ENCODE data around the gene PRKACG.
"Not testable (repeated sequence)": the region's sequence is repeated elsewhere in the genome, so short reads cannot be mapped to it uniquely, and the experiment has no call there.

PRKACG gene

GRCh38 chr9:69014013-69014412 is at the start of gene PRKACG:
Gene PRKACG (minus strand): TSS chr9:69014113. CDS start chr9:69014092, 21 bp downstream.
- H3K4me1 Mint-ChIP-seq, result peaks cover 20 to 23% of the 10 kb centered on the region in 2 donors
- DNase-seq (no peak), ATAC-seq (replicated peaks) (no peak)
- H3K27ac Mint-ChIP-seq, result peak within 1 kb of the TSS; percentile 11
- H3K4me3 Mint-ChIP-seq, result peak within 1 kb of the TSS; percentile 7 to 58
- no peaks in the 10 kb centered on the region for H3K9me3 Mint-ChIP-seq
- no peaks in the 10 kb centered on the region for H3K27me3 Mint-ChIP-seq
- H3K36me3 Mint-ChIP-seq, result peaks cover 8 to 25% of the 10 kb centered on the region in 2 donors

DNA sequence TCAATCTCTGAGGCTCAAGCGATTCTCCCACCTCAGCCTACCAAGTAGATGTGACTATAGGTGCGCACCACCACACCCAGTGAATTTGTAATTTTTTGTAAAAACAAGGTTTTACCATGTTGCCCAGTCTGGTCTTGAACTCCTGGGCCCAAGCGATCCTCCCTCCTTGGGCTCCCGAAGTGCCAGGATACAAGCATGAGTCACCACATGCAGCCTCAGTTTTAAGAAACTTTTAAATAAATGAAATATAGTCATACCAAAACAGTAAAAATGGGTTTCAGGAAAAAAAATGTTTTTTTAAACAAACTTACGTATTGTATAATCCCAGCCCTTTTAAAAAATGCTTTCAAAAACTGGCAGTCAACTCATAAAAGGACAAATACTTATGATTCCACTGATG is 48.3 kb upstream of the PRKACG start:
- Mint-ChIP-seq H3K27me3 (no peaks in the 10 kb centered on the region), H3K36me3 (peaks cover 26 to 52% of the 10 kb centered on the region in 2 donors), H3K27ac (no peak overlapping the region), H3K4me3 (no peak overlapping the region), H3K9me3 (no peaks in the 10 kb centered on the region), H3K4me1 (peaks cover 9 to 13% of the 10 kb centered on the region in 2 donors)
- no peak for ATAC-seq (replicated peaks)
- no peak for DNase-seq

- Mint-ChIP-seq H3K36me3 (peaks cover 27 to 49% of the 10 kb centered on the region in 2 donors), H3K27ac (no peak overlapping the region), H3K27me3 (no peaks in the 10 kb centered on the region), H3K9me3 (no peaks in the 10 kb centered on the region), H3K4me3 (no peak overlapping the region), H3K4me1 (peaks cover 11 to 13% of the 10 kb centered on the region in 2 donors)
- ATAC-seq (replicated peaks), result peak in 1 of 2 donors; percentile 20
- DNase-seq, result no peak
Observed at GRCh38 chr9:69060766-69061165, 46.9 kb upstream of the PRKACG start.

GRCh38 chr9:69058101-69058500 is 44.2 kb upstream of the PRKACG start:
- no peak overlapping the region for H3K4me3 Mint-ChIP-seq
- H3K36me3 Mint-ChIP-seq, result peaks cover 25 to 47% of the 10 kb centered on the region in 2 donors

GRCh38 chr9:69056191-69056815 is 42.4 kb upstream of the PRKACG start:
- ATAC-seq (replicated peaks) (no peak), DNase-seq (no peak)
- peaks cover 11 to 13% of the 10 kb centered on the region in 2 donors for H3K4me1 Mint-ChIP-seq
- H3K9me3 Mint-ChIP-seq, result no peaks in the 10 kb centered on the region
- no peak overlapping the region for H3K4me3 Mint-ChIP-seq
- no peak overlapping the region for H3K27ac Mint-ChIP-seq
- no peaks in the 10 kb centered on the region for H3K27me3 Mint-ChIP-seq
- peaks cover 25 to 44% of the 10 kb centered on the region in 2 donors for H3K36me3 Mint-ChIP-seq

More at GRCh38 chr9:69058101-69058500, 44.2 kb upstream of the PRKACG start:
- Mint-ChIP-seq H3K9me3 (no peaks in the 10 kb centered on the region), H3K4me1 (peaks cover 11 to 13% of the 10 kb centered on the region in 2 donors), H3K27ac (no peak overlapping the region), H3K27me3 (no peaks in the 10 kb centered on the region)
- ATAC-seq (replicated peaks) (no peak), DNase-seq (no peak)

DNA sequence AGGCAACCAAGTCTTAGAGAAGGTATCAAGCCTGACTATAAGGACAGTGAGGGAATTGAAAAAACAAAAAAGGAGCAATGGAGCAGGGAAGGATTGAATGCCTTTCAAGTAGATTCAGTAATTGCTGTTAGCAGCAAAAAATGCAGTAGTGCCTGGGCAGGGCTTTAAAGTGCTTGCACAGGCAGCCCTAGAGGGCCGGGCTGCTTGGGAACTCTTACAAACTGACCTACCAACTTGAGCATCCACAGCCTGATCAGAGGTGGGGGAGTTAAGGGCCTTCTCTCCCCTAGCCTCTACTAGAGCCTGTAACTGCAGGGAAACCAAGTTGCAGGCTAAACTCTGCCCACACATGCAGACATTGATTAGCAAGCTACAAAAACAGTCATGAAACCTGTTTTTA is 41.1 kb upstream of the PRKACG start:
- H3K36me3 Mint-ChIP-seq, result peaks cover 19 to 34% of the 10 kb centered on the region in 2 donors
- peaks cover 3 to 4% of the 10 kb centered on the region in 2 donors for H3K4me1 Mint-ChIP-seq
- no peaks in the 10 kb centered on the region for H3K27me3 Mint-ChIP-seq
- no peak for DNase-seq
- no peak overlapping the region for H3K4me3 Mint-ChIP-seq
- H3K9me3 Mint-ChIP-seq, result no peaks in the 10 kb centered on the region
- no peak for ATAC-seq (replicated peaks)
- H3K27ac Mint-ChIP-seq, result no peak overlapping the region

GRCh38 chr9:69050936-69051335 is 37.0 kb upstream of the PRKACG start:
- not testable (repeated sequence) for ATAC-seq (replicated peaks); H3K4me3 Mint-ChIP-seq; H3K27me3 Mint-ChIP-seq; DNase-seq; H3K9me3 Mint-ChIP-seq; H3K27ac Mint-ChIP-seq; H3K4me1 Mint-ChIP-seq
- peaks cover 16 to 28% of the 10 kb centered on the region in 2 donors for H3K36me3 Mint-ChIP-seq

DNA sequence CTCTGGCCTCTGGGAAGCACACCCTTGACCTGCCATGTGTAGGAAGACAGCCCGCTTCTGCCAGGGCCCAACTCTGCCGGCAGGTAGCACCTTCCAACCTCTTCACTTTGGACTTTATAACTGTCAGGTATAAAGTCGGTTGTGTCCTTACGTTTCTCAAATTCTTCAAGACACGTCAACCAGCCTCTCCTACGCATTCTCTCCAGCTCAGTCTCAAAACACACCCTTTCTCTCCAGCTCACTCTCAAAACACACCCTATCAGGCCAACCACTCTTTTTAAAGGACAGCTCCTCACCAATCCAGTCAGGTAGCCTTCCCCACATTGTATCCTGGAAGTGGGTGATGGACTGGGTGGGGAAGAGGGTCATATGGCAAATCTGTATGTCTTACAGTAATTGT is 35.2 kb upstream of the PRKACG start:
- peaks cover 19 to 32% of the 10 kb centered on the region in 2 donors for H3K36me3 Mint-ChIP-seq
- DNase-seq, result no peak
- H3K4me1 Mint-ChIP-seq, result peaks cover 7 to 9% of the 10 kb centered on the region in 2 donors
- H3K9me3 Mint-ChIP-seq, result no peaks in the 10 kb centered on the region
- no peaks in the 10 kb centered on the region for H3K27me3 Mint-ChIP-seq
- no peak for ATAC-seq (replicated peaks)
- H3K4me3 Mint-ChIP-seq, result no peak overlapping the region
- H3K27ac Mint-ChIP-seq, result no peak overlapping the region

- Mint-ChIP-seq H3K27me3 (no peaks in the 10 kb centered on the region), H3K4me3 (no peak overlapping the region), H3K4me1 (peaks cover 7 to 11% of the 10 kb centered on the region in 2 donors), H3K36me3 (peaks cover 23 to 30% of the 10 kb centered on the region in 2 donors), H3K9me3 (no peaks in the 10 kb centered on the region), H3K27ac (peak overlapping the region; percentile 52)
- ATAC-seq (replicated peaks) (no peak), DNase-seq (no peak)
Observed at GRCh38 chr9:69047371-69047770, 33.5 kb upstream of the PRKACG start.

- Mint-ChIP-seq H3K36me3 (peaks cover 23 to 30% of the 10 kb centered on the region in 2 donors), H3K9me3 (no peaks in the 10 kb centered on the region), H3K4me1 (peaks cover 7 to 11% of the 10 kb centered on the region in 2 donors), H3K27ac (no peak overlapping the region), H3K27me3 (no peaks in the 10 kb centered on the region), H3K4me3 (no peak overlapping the region)
- DNase-seq (no peak), ATAC-seq (replicated peaks) (no peak)
Observed at GRCh38 chr9:69046723-69047122, 32.8 kb upstream of the PRKACG start.

GRCh38 chr9:69045821-69046220 is 31.9 kb upstream of the PRKACG start:
- Mint-ChIP-seq H3K9me3 (no peaks in the 10 kb centered on the region), H3K4me3 (no peak overlapping the region), H3K27ac (no peak overlapping the region), H3K4me1 (peaks cover 7 to 14% of the 10 kb centered on the region in 2 donors), H3K27me3 (no peaks in the 10 kb centered on the region), H3K36me3 (peaks cover 26 to 30% of the 10 kb centered on the region in 2 donors)
- no peak for DNase-seq
- no peak for ATAC-seq (replicated peaks)

GRCh38 chr9:69044240-69045219 is 30.6 kb upstream of the PRKACG start:
- ATAC-seq (replicated peaks) (peak in 1 of 2 donors; percentile 27), DNase-seq (no peak)
- H3K4me3 Mint-ChIP-seq, result no peak overlapping the region
- peak overlapping the region; percentile 81 for H3K27ac Mint-ChIP-seq
- peaks cover 7 to 14% of the 10 kb centered on the region in 2 donors for H3K4me1 Mint-ChIP-seq
- no peaks in the 10 kb centered on the region for H3K27me3 Mint-ChIP-seq
- H3K36me3 Mint-ChIP-seq, result peaks cover 26 to 31% of the 10 kb centered on the region in 2 donors
- H3K9me3 Mint-ChIP-seq, result no peaks in the 10 kb centered on the region

DNA sequence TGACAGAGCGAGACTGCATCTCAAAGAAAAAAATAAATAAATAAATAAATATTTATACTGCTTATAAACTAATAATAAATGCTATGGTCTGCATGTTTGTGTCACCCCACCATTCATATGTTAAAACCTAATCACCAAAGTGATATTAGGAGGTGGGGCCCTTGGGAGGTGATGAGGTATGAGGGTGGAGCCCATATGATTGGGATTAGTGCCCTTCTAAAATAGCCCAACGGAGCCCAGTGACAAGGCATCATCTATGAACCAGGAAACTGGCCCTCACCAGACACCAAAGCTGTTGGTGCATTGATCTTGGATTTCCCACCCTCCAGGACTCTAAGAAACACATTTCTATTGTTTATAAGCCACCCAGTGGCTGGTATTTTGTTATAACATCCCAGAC is 26.7 kb upstream of the PRKACG start:
- H3K9me3 Mint-ChIP-seq, result no peaks in the 10 kb centered on the region
- H3K4me3 Mint-ChIP-seq, result no peak overlapping the region
- ATAC-seq (replicated peaks) (no peak), DNase-seq (no peak)
- H3K27ac Mint-ChIP-seq, result no peak overlapping the region
- peaks cover 16 to 21% of the 10 kb centered on the region in 2 donors for H3K4me1 Mint-ChIP-seq
- H3K27me3 Mint-ChIP-seq, result no peaks in the 10 kb centered on the region
- H3K36me3 Mint-ChIP-seq, result peaks cover 12 to 13% of the 10 kb centered on the region in 2 donors

DNA sequence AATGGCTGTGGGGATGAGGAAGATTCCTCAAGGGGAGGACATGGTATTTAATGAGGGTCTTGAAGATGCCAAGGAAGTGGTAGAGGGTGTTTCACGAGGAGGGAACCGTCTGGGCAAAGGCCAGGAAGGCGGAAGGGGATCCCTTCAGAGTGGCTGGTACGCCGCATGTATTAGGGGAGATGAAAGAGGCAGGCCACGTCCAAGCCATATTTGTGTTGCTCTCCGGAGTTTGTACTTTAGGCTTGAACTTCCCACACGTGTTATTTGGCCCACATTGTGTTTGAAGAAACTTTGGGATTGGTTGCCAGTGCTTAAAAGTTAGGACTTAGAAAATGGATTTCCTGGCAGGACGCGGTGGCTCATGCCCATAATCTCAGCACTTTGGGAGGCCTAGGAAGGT is 22.9 kb upstream of the PRKACG start:
- peak overlapping the region; percentile 99 for H3K4me3 Mint-ChIP-seq
- no peaks in the 10 kb centered on the region for H3K27me3 Mint-ChIP-seq
- no peaks in the 10 kb centered on the region for H3K9me3 Mint-ChIP-seq
- H3K36me3 Mint-ChIP-seq, result peaks cover 3 to 5% of the 10 kb centered on the region in 2 donors
- H3K4me1 Mint-ChIP-seq, result peaks cover 9 to 12% of the 10 kb centered on the region in 2 donors
- DNase-seq (no peak), ATAC-seq (replicated peaks) (no peak)
- peak overlapping the region; percentile 96 for H3K27ac Mint-ChIP-seq

Data from stimulated activated naive B cell treated with anti-CD40 and anti-IgM and Interleukin-4, amounts not matched to agents 10 μg/mL and 1 μg/mL and 100 μg/mL, for 72 hours (primary cell).